H9 (cell line): Measurements from ENCODE around the gene COL18A1. TPM values are rescaled to one million over a fixed set of nuclear protein-coding genes. Genes with fewer than 3 reads are reported as not detected.

Experiments used
- DNase-seq: peaks from one replicate; pipeline ENCODE4 v3.0.0-alpha.2; 2017
- H2AFZ ChIP-seq: one replicate; pipeline ENCODE4 v1.6.1; 2013; ENCODE audit warnings: mild to moderate bottlenecking, low read length, control low read depth, moderate library complexity
- H2AK5ac ChIP-seq: 2 replicates; pipeline ENCODE4 v1.6.1; 2013; ENCODE audit warnings: low read length, control low read depth, mixed read lengths; ENCODE audit not compliant: insufficient read length
- H2BK120ac ChIP-seq: one replicate; pipeline ENCODE4 v1.6.1; 2013; ENCODE audit warnings: low read depth, mild to moderate bottlenecking, low read length, control low read depth, inconsistent platforms; ENCODE audit not compliant: poor library complexity, severe bottlenecking
- H2BK12ac ChIP-seq: 2 replicates; pipeline ENCODE4 v1.6.1; 2013; ENCODE audit warnings: low read length, control low read depth, mixed read lengths, low read depth; ENCODE audit not compliant: insufficient read length
- H2BK15ac ChIP-seq: 2 replicates; pipeline ENCODE4 v1.6.1; 2013; ENCODE audit warnings: low read depth, low read length, control low read depth
- H2BK20ac ChIP-seq: one replicate; pipeline ENCODE4 v1.6.1; 2013; ENCODE audit warnings: low read depth, mild to moderate bottlenecking, low read length, control low read depth, inconsistent platforms; ENCODE audit not compliant: poor library complexity, severe bottlenecking
- H2BK5ac ChIP-seq: 2 replicates; pipeline ENCODE4 v1.6.1; 2013; ENCODE audit warnings: low read length, control low read depth, mixed read lengths; ENCODE audit not compliant: insufficient read length
- H3K14ac ChIP-seq: 2 replicates; pipeline ENCODE4 v1.6.1; 2013; ENCODE audit warnings: low read length, control low read depth; ENCODE audit not compliant: insufficient read depth
- H3K18ac ChIP-seq: 2 replicates; pipeline ENCODE4 v1.6.1; 2013; ENCODE audit warnings: low read depth, mild to moderate bottlenecking, mixed read lengths, low read length, control low read depth; ENCODE audit not compliant: insufficient read length
- H3K23ac ChIP-seq: 2 replicates; pipeline ENCODE4 v1.6.1; 2013; ENCODE audit warnings: low read length, control low read depth, mixed read lengths, low read depth; ENCODE audit not compliant: insufficient read length
- H3K23me2 ChIP-seq: 2 replicates; pipeline ENCODE4 v1.6.1; 2013; ENCODE audit warnings: low read depth, mild to moderate bottlenecking, mixed read lengths, low read length, control low read depth; ENCODE audit not compliant: insufficient read length, poor library complexity, severe bottlenecking
- H3K27ac ChIP-seq: 2 replicates; pipeline ENCODE4 v1.5.1; 2013; ENCODE audit warnings: low read length, control low read depth, mixed read lengths, low read depth; ENCODE audit not compliant: insufficient read length
- H3K27me3 ChIP-seq: 2 replicates; pipeline ENCODE4 v1.6.1; 2013; ENCODE audit warnings: low read length, control low read depth, inconsistent platforms; ENCODE audit not compliant: insufficient read depth
- H3K4ac ChIP-seq: 2 replicates; pipeline ENCODE4 v1.6.1; 2013; ENCODE audit warnings: low read depth, mild to moderate bottlenecking, control low read depth, inconsistent platforms, low read length, moderate library complexity
- H3K4me1 ChIP-seq: 2 replicates; pipeline ENCODE4 v1.6.1; 2013; ENCODE audit warnings: low read length, control low read depth, inconsistent platforms; ENCODE audit not compliant: insufficient read depth
- H3K4me2 ChIP-seq: 2 replicates; pipeline ENCODE4 v1.6.1; 2013; ENCODE audit warnings: low read length, control low read depth, mixed read lengths; ENCODE audit not compliant: insufficient read length, insufficient read depth
- H3K56ac ChIP-seq: 2 replicates; pipeline ENCODE4 v1.6.1; 2013; ENCODE audit warnings: low read depth, mild to moderate bottlenecking, mixed read lengths, low read length, control low read depth; ENCODE audit not compliant: insufficient read length
- H3K79me1 ChIP-seq: 2 replicates; pipeline ENCODE4 v1.6.1; 2013; ENCODE audit warnings: low read depth, mild to moderate bottlenecking, moderate library complexity, low read length, control low read depth, inconsistent platforms; ENCODE audit not compliant: insufficient read depth, poor library complexity, severe bottlenecking
- H3K79me2 ChIP-seq: 2 replicates; pipeline ENCODE4 v1.6.1; 2013; ENCODE audit warnings: low read length, control low read depth, inconsistent platforms; ENCODE audit not compliant: insufficient read depth
- H3K9ac ChIP-seq: 2 replicates; pipeline ENCODE4 v1.6.1; 2013; ENCODE audit warnings: low read length, control low read depth, mixed read lengths; ENCODE audit not compliant: insufficient read length; ENCODE audit errors: extremely low read depth
- H3K9me3 ChIP-seq: one replicate; pipeline ENCODE4 v1.6.1; 2013; ENCODE audit warnings: low read depth, low read length, inconsistent platforms; ENCODE audit not compliant: control insufficient read depth
- H3T11ph ChIP-seq: one replicate; pipeline ENCODE4 v1.6.1; 2013; ENCODE audit warnings: mild to moderate bottlenecking, low read length, control low read depth, inconsistent platforms
- H4K20me1 ChIP-seq: one replicate; pipeline ENCODE4 v1.6.1; 2013; ENCODE audit not compliant: control insufficient read depth, insufficient read length, insufficient read depth
- H4K5ac ChIP-seq: 2 replicates; pipeline ENCODE4 v1.6.1; 2013; ENCODE audit warnings: low read depth, mild to moderate bottlenecking, mixed read lengths, low read length, control low read depth; ENCODE audit not compliant: insufficient read length
- H4K8ac ChIP-seq: replicated peaks from 2 replicates; pipeline ENCODE4 v1.6.1; 2013; ENCODE audit warnings: low read length, control low read depth, mixed read lengths, low read depth; ENCODE audit not compliant: insufficient read length
- H4K91ac ChIP-seq: 2 replicates; pipeline ENCODE4 v1.6.1; 2013; ENCODE audit warnings: low read depth, mild to moderate bottlenecking, moderate library complexity, mixed read lengths, low read length, control low read depth; ENCODE audit not compliant: insufficient read length
- H3K27ac Mint-ChIP-seq, 3 experiments: 2 replicates in 2 of 3; 3 replicates in 1 of 3; pipeline ENCODE4 v1.8.0; 2020 to 2021; ENCODE audit warnings: mixed read lengths in 3 of 3, mild to moderate bottlenecking in 1 of 3, moderate library complexity in 1 of 3
- H3K27me3 Mint-ChIP-seq: 2 replicates; pipeline ENCODE4 v1.8.0; 2021; ENCODE audit warnings: low read depth, mild to moderate bottlenecking, moderate library complexity, mixed read lengths
- H3K36me3 Mint-ChIP-seq, 3 experiments: 2 replicates in 2 of 3; 3 replicates in 1 of 3; pipeline ENCODE4 v1.8.0; 2020 to 2021; ENCODE audit warnings: low read depth in 3 of 3, mixed read lengths in 3 of 3; ENCODE audit not compliant: insufficient read depth in 1 of 3
- H3K4me1 Mint-ChIP-seq, 2 experiments: 2 replicates each; pipeline ENCODE4 v1.8.0; 2020; ENCODE audit warnings: mixed read lengths in 2 of 2
- H3K4me3 Mint-ChIP-seq, 2 experiments: 2 replicates in 1 of 2; 3 replicates in 1 of 2; pipeline ENCODE4 v1.8.0; 2020 to 2021; ENCODE audit warnings: mild to moderate bottlenecking in 2 of 2, mixed read lengths in 2 of 2, moderate library complexity in 1 of 2
- H3K9me3 Mint-ChIP-seq, 2 experiments: 2 replicates in 1 of 2; 3 replicates in 1 of 2; pipeline ENCODE4 v1.8.0; 2020; ENCODE audit warnings: mild to moderate bottlenecking in 2 of 2, mixed read lengths in 2 of 2, moderate library complexity in 1 of 2
- CTCF ChIP-seq: fragments of 200-600 bp; sonication (generic); conservative IDR thresholded peaks from 3 replicates; pipeline ENCODE4 v1.8.0; 2021; ENCODE audit warnings: antibody characterized with exemption, mild to moderate bottlenecking
- WGBS: extraction: QIAGEN DNeasy Blood & Tissue Kit; methylation state at CpG from one replicate; pipeline ENCODE4 v1.1.7; 2013; ENCODE audit warnings: missing lambda C conversion rate, low lambda C conversion rate, mixed read lengths; ENCODE audit not compliant: insufficient read length; ENCODE audit errors: extremely low coverage; 5-methylcytosine and 5-hydroxymethylcytosine counted together
- total RNA-seq: library from RNA; stranded (reverse); gene quantifications from 2 replicates; pipeline ENCODE4 v1.2.1, GENCODE V29; 2021

COL18A1 gene
- total RNA-seq, 1 experiment from 2014 or later = 232 TPM

GRCh38 chr21:45412491-45412890 is 7.5 kb downstream of the COL18A1 start:
- Histone ChIP-seq H3T11ph (no peak overlapping the region), H3K18ac (no peak overlapping the region), H3K4me2 (no peak overlapping the region), H3K56ac (no peak overlapping the region), H3K14ac (no peak overlapping the region), H2BK20ac (no peak overlapping the region), H4K91ac (no peak overlapping the region), H3K9ac (no peak overlapping the region), H2AK5ac (no peak overlapping the region), H3K23ac (no peak overlapping the region), H3K79me1 (peaks cover 8% of the 10 kb centered on the region), H2BK120ac (no peak overlapping the region), H2BK12ac (no peak overlapping the region), H4K20me1 (peaks cover 5% of the 10 kb centered on the region), H3K27ac (no peak overlapping the region), H4K5ac (no peak overlapping the region), H3K79me2 (peaks cover 81% of the 10 kb centered on the region; the same call in 1 of the 2 replicates), H3K4me1 (peaks cover 10% of the 10 kb centered on the region), H3K27me3 (no peaks in the 10 kb centered on the region), H3K9me3 (no peaks in the 10 kb centered on the region), H3K23me2 (no peaks in the 10 kb centered on the region), H2AFZ (no peak overlapping the region), H2BK15ac (no peak overlapping the region), H4K8ac (no peak overlapping the region), H2BK5ac (no peak overlapping the region), H3K4ac (no peak overlapping the region)
- no peak overlapping the region for H3K4me3 Mint-ChIP-seq
- TF ChIP-seq CTCF = no peak
- no CpG with 5 or more reads among the region's 7 CpGs for WGBS
- H3K4me1 Mint-ChIP-seq = peaks cover 73 to 86% of the 10 kb centered on the region in 2 experiments
- H3K27me3 Mint-ChIP-seq = no peaks in the 10 kb centered on the region
- DNase-seq = no peak
- H3K9me3 Mint-ChIP-seq = no peaks in the 10 kb centered on the region
- H3K36me3 Mint-ChIP-seq = peaks cover 0 to 21% (median 9%) of the 10 kb centered on the region in 3 experiments; a peak in 6 of 7 replicates
- H3K27ac Mint-ChIP-seq = no peak overlapping the region; a peak in 2 of 7 replicates
